Sigmoid colon (tissue), 4 donors: Measurements from ENCODE around the gene KLHL9.

Source experiments
- CTCF ChIP-seq, 4 experiments: fragments of 450-650 bp in 3 of 4; fragments of 200-600 bp in 1 of 4; IDR thresholded peaks; one replicate each; pipeline ENCODE4 v1.5.1; 2016 to 2019; ENCODE audit warnings: antibody characterized with exemption in 4 of 4, mild to moderate bottlenecking in 3 of 4, moderate library complexity in 2 of 4
- EP300 ChIP-seq, 4 donors: sonication (generic); formaldehyde crosslinking; IDR thresholded peaks; one replicate each; pipeline ENCODE4 v1.6.1; 2017; ENCODE audit warnings: antibody characterized with exemption in 4 of 4
- POLR2A ChIP-seq, 2 donors: fragments of 450-650 bp; IDR thresholded peaks; one replicate each; pipeline ENCODE4 v1.6.1; 2016; ENCODE audit warnings: antibody characterized with exemption in 2 of 2, mild to moderate bottlenecking in 2 of 2, moderate library complexity in 2 of 2
- POLR2AphosphoS5 ChIP-seq, 4 donors: sonication (generic); formaldehyde crosslinking; IDR thresholded peaks; one replicate each; pipeline ENCODE4 v1.6.1; 2017; ENCODE audit warnings: antibody characterized with exemption in 4 of 4

GRCh38 chr9:21340735-21341134 lies 5.5 kb upstream of the KLHL9 start:
- TF ChIP-seq CTCF (IDR thresholded peaks at IDR 0.05): no peak
- TF ChIP-seq POLR2AphosphoS5 (IDR thresholded peaks at IDR 0.05): no peak
- no peak for TF ChIP-seq EP300 (IDR thresholded peaks at IDR 0.05)
- TF ChIP-seq POLR2A (IDR thresholded peaks at IDR 0.05): no peak
